ENCODE results near the gene REST. TPM values are rescaled to one million over a fixed set of nuclear protein-coding genes. Genes with fewer than 3 reads are reported as not detected.

Gene REST
- total RNA-seq, 1 experiment from 2014 or later, result 98.1 TPM

DNA sequence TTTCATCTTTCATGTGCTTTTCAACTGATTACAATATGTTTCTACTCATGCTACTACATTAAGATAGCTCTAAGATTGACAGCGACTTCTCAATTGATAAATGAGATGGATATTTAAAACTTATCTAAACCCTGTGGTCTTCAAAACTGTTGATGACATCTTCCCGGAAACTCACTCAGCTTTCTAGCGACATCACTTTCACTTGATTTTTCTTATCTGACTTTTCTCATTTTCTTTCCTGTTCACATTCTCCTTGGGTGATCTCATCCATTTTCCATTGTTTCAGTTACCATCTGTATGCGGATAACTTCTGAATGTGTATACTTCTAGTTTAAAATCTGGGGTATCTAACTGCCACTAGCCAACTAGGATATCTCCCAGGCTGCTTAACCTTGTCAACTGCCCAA, 74.1 kb downstream of the REST start:
- Histone ChIP-seq H3K23me2 (ENCODE audit: insufficient read length, low read depth, low read length, poor library complexity, severe bottlenecking) (peaks cover 4% of the 10 kb centered on the region), H3K27me3 (ENCODE audit: insufficient read depth, low read length) (no peaks in the 10 kb centered on the region), H3K9ac (ENCODE audit: extremely low read depth, insufficient read length, low read length) (no peak overlapping the region), H4K5ac (ENCODE audit: insufficient read length, low read depth, low read length) (no peak overlapping the region), H3K79me2 (ENCODE audit: insufficient read depth, low read length) (peaks cover 32% of the 10 kb centered on the region; the same call in 1 of the 2 replicates), H3K4ac (ENCODE audit: low read depth, low read length) (no peak overlapping the region), H3K56ac (ENCODE audit: insufficient read length, low read depth, low read length) (no peak overlapping the region), H3K4me2 (ENCODE audit: insufficient read depth, insufficient read length, low read length) (no peak overlapping the region), H2AK5ac (ENCODE audit: insufficient read length, low read length) (no peak overlapping the region), H2BK20ac (ENCODE audit: low read depth, low read length, poor library complexity, severe bottlenecking) (no peak overlapping the region), H3K23ac (ENCODE audit: insufficient read length, low read depth, low read length) (no peak overlapping the region), H4K91ac (ENCODE audit: insufficient read length, low read depth, low read length) (no peak overlapping the region), H3K9me3 (ENCODE audit: control insufficient read depth, low read depth, low read length) (no peaks in the 10 kb centered on the region), H4K8ac (replicated peaks; ENCODE audit: insufficient read length, low read depth, low read length) (no peak overlapping the region), H3T11ph (ENCODE audit: low read length) (no peak overlapping the region), H2BK15ac (ENCODE audit: low read depth, low read length) (no peak overlapping the region), H3K18ac (ENCODE audit: insufficient read length, low read depth, low read length) (no peak overlapping the region), H3K27ac (ENCODE audit: insufficient read length, low read depth, low read length) (no peak overlapping the region), H4K20me1 (ENCODE audit: control insufficient read depth, insufficient read depth, insufficient read length) (no peaks in the 10 kb centered on the region), H3K79me1 (ENCODE audit: insufficient read depth, low read depth, low read length, poor library complexity, severe bottlenecking) (peaks cover 2% of the 10 kb centered on the region), H2BK120ac (ENCODE audit: low read depth, low read length, poor library complexity, severe bottlenecking) (no peak overlapping the region), H2AFZ (ENCODE audit: low read length) (no peak overlapping the region), H3K4me1 (ENCODE audit: insufficient read depth, low read length) (no peaks in the 10 kb centered on the region), H2BK5ac (ENCODE audit: insufficient read length, low read length) (no peak overlapping the region), H3K14ac (ENCODE audit: insufficient read depth, low read length) (no peak overlapping the region), H2BK12ac (ENCODE audit: insufficient read length, low read depth, low read length) (no peak overlapping the region)
- DNase-seq, result no peak
- peak overlapping the region in 2 of 3 experiments; percentile 6 to 40; a peak in 3 of 7 replicates for H3K27ac Mint-ChIP-seq
- TF ChIP-seq, protein P1, sequence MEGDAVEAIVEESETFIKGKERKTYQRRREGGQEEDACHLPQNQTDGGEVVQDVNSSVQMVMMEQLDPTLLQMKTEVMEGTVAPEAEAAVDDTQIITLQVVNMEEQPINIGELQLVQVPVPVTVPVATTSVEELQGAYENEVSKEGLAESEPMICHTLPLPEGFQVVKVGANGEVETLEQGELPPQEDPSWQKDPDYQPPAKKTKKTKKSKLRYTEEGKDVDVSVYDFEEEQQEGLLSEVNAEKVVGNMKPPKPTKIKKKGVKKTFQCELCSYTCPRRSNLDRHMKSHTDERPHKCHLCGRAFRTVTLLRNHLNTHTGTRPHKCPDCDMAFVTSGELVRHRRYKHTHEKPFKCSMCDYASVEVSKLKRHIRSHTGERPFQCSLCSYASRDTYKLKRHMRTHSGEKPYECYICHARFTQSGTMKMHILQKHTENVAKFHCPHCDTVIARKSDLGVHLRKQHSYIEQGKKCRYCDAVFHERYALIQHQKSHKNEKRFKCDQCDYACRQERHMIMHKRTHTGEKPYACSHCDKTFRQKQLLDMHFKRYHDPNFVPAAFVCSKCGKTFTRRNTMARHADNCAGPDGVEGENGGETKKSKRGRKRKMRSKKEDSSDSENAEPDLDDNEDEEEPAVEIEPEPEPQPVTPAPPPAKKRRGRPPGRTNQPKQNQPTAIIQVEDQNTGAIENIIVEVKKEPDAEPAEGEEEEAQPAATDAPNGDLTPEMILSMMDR (conservative IDR thresholded peaks at IDR 0.05), result no peak
- H3K9me3 Mint-ChIP-seq, result no peaks in the 10 kb centered on the region; a peak in 1 of 5 replicates
- 0 out of 5 replicates have a peak overlapping the region, but pooled peaks of 1 of the 2 experiments have one; percentile 0 for H3K4me3 Mint-ChIP-seq
- no peaks in the 10 kb centered on the region for H3K27me3 Mint-ChIP-seq (ENCODE audit: low read depth)
- peaks cover 8 to 13% of the 10 kb centered on the region in 2 experiments; a peak in 3 of 4 replicates for H3K4me1 Mint-ChIP-seq
- peaks cover 8 to 18% (median 8%) of the 10 kb centered on the region in 3 experiments for H3K36me3 Mint-ChIP-seq (ENCODE audit: insufficient read depth in 1 of 3, low read depth in 3 of 3)
- WGBS (ENCODE audit: extremely low coverage, insufficient read length, low lambda C conversion rate), result no CpG with 5 or more reads among the region's 4 CpGs

Data from H9 (cell line).